Midbrain (tissue), 1 donor: ENCODE data around the gene DNAH1.

Source experiments
- DNase-seq: peaks from one replicate; lab custom pipeline; 2025; lab: John Stamatoyannopoulos, UW

The DNAH1 gene

GRCh38 chr3:52388348-52388821, 72.3 kb downstream of the DNAH1 start:
- DNase-seq = no peak

- no peak for DNase-seq
Observed at GRCh38 chr3:52388933-52389332, 72.8 kb downstream of the DNAH1 start.

GRCh38 chr3:52391096-52391495, 75.0 kb downstream of the DNAH1 start:
- DNase-seq = no peak

GRCh38 chr3:52392216-52392930, 76.3 kb downstream of the DNAH1 start:
- DNase-seq = no peak

- DNase-seq = no peak
Observed at GRCh38 chr3:52393131-52393807, 77.2 kb downstream of the DNAH1 start.

GRCh38 chr3:52393959-52394670, 78.0 kb downstream of the DNAH1 start:
- DNase-seq = no peak

- DNase-seq = no peak
Observed at GRCh38 chr3:52394751-52395502, 78.8 kb downstream of the DNAH1 start.

- DNase-seq = no peak
Observed at GRCh38 chr3:52395503-52395865, 79.4 kb downstream of the DNAH1 start.

GRCh38 chr3:52396011-52396906, 80.1 kb downstream of the DNAH1 start:
- no peak for DNase-seq

- DNase-seq = no peak
Observed at GRCh38 chr3:52396907-52397591, 80.9 kb downstream of the DNAH1 start.

- DNase-seq = no peak
Observed at GRCh38 chr3:52397676-52398399, 81.7 kb downstream of the DNAH1 start.

- no peak for DNase-seq
Observed at GRCh38 chr3:52398670-52399081, 82.6 kb downstream of the DNAH1 start.

- no peak for DNase-seq
Observed at GRCh38 chr3:52399131-52399530, 83.0 kb downstream of the DNAH1 start.

GRCh38 chr3:52399593-52399992, 83.5 kb downstream of the DNAH1 start:
- DNase-seq = no peak

GRCh38 chr3:52400275-52400793, 84.2 kb downstream of the DNAH1 start:
- DNase-seq = no peak

GRCh38 chr3:52401021-52401420, 84.9 kb downstream of the DNAH1 start:
- DNase-seq = no peak

GRCh38 chr3:52401551-52401950, 85.4 kb downstream of the DNAH1 start:
- no peak for DNase-seq

- DNase-seq = no peak
Observed at GRCh38 chr3:52402101-52402521, 86.0 kb downstream of the DNAH1 start.

- no peak for DNase-seq
Observed at GRCh38 chr3:52402706-52403270, 86.7 kb downstream of the DNAH1 start.
